ENCODE results near the gene FH. TPM values are rescaled to one million over a fixed set of nuclear protein-coding genes. Genes with fewer than 3 reads are reported as not detected.

The FH gene
- total RNA-seq, 1 donor from 2014 or later: 33.7 TPM

DNA sequence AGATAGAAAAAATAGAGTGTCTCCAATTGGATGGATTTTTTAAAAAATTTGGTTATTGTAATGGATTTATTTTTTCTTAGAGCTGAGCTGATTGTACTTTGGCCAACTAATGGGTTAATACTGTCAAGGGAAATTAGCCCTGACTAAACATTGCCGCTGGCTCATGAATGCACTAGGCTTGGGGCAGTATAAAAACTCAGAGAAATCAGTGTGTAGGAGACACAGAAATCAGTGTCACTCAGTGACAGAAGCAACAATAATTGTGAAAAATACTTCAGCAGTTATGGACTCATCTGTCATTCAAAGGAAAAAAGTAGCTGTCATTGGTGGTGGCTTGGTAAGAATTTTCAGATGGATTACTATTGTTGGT, 12.6 kb upstream of the FH start, which contains the start of gene KMO:
Gene KMO, plus strand, starts transcription at position 217 of the 370 bp plus-strand sequence. Its CDS starts 67 bp downstream, at position 284.
- H3K4me3 ChIP-seq (ENCODE audit: low read depth, low read length): peak within 1 kb of the TSS; percentile 35
- DNase-seq (ENCODE audit: low read depth): peak; percentile 24
- H3K36me3 ChIP-seq (ENCODE audit: control insufficient read depth, insufficient read depth, low read length): no peaks in the 10 kb centered on the region
- FAIRE-seq: no peak
- H3K27me3 ChIP-seq (ENCODE audit: control insufficient read depth, insufficient read depth, low read length): no peaks in the 10 kb centered on the region
- TF ChIP-seq, protein P1, sequence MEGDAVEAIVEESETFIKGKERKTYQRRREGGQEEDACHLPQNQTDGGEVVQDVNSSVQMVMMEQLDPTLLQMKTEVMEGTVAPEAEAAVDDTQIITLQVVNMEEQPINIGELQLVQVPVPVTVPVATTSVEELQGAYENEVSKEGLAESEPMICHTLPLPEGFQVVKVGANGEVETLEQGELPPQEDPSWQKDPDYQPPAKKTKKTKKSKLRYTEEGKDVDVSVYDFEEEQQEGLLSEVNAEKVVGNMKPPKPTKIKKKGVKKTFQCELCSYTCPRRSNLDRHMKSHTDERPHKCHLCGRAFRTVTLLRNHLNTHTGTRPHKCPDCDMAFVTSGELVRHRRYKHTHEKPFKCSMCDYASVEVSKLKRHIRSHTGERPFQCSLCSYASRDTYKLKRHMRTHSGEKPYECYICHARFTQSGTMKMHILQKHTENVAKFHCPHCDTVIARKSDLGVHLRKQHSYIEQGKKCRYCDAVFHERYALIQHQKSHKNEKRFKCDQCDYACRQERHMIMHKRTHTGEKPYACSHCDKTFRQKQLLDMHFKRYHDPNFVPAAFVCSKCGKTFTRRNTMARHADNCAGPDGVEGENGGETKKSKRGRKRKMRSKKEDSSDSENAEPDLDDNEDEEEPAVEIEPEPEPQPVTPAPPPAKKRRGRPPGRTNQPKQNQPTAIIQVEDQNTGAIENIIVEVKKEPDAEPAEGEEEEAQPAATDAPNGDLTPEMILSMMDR (IDR thresholded peaks at IDR 0.05; ENCODE audit: insufficient read depth, low read length, severe bottlenecking): no peak

DNA sequence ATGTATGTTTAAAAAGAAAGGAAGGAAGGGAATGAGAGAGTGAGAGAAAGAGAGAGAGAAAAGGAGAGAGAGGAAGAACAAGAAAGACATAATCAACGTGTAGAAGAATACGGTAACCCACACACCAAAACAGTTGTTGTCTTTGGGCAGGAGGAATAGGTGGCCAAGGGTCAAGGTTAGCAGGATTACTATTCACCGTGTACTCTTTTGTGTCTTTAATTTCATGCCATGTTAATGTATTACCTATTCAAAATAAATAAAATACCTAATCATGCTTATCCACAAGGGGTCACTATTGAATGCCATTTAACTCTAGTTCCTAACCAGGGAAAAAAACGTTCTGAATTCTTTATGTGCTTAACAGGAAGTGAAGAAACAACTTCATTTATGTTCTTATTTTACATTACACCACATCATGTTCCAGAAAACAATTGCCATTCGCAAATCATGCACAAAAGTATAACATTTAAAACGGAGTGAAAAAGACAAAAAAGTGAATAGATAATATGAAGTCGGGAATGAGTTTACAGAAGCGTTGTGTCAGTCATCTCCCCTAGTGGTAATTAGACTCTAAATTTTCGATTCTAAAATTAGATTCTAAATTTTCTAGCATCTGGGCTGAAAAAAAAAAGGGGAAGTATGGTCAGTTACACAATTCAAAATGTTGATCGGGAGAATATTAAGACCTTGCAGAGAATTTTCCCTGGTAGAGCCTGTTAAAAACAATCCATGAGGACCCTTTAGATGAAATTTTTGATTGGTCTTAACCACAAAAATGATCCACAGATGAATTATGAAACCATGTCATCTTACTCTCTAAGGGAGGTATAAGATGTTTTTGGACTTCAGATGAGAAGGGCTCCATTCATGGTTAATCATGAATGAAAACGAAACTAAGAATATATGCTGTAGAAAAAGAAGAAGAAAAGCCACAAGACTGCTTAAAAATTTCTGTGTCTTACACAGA, 11.9 kb upstream of the FH start:
- TF ChIP-seq, protein P1 (IDR thresholded peaks at IDR 0.05; ENCODE audit: insufficient read depth, low read length, severe bottlenecking): peak; percentile 13
- DNase-seq (ENCODE audit: low read depth): peak; percentile 79
- no peaks in the 10 kb centered on the region for H3K27me3 ChIP-seq (ENCODE audit: control insufficient read depth, insufficient read depth, low read length)
- H3K36me3 ChIP-seq (ENCODE audit: control insufficient read depth, insufficient read depth, low read length): no peaks in the 10 kb centered on the region
- peak overlapping the region; percentile 35 for H3K4me3 ChIP-seq (ENCODE audit: low read depth, low read length)
- FAIRE-seq: no peak

DNA sequence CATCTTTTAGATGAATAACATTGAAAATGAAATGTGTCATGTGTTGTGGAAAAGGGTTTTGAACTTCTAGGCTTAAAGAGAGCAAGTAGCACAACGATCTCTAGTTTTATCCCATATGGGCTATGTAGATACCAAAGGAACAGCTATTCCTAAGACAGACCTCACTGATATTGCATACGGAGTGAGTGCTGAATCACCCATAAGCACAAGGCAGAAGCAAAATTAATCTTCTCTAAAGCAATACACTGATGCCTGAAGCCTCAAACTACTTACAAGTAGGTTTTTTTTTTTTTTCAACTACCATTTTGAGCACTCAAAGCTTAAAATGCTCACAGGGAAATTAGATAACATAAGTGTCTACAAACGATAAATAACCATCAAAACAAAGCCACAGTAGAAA, 7.6 kb upstream of the FH start:
- no peaks in the 10 kb centered on the region for H3K27me3 ChIP-seq (ENCODE audit: control insufficient read depth, insufficient read depth, low read length)
- FAIRE-seq (no peak), DNase-seq (ENCODE audit: low read depth) (no peak)
- H3K4me3 ChIP-seq (ENCODE audit: low read depth, low read length): no peak overlapping the region
- no peaks in the 10 kb centered on the region for H3K36me3 ChIP-seq (ENCODE audit: control insufficient read depth, insufficient read depth, low read length)
- TF ChIP-seq, protein P1 (IDR thresholded peaks at IDR 0.05; ENCODE audit: insufficient read depth, low read length, severe bottlenecking): no peak

DNA sequence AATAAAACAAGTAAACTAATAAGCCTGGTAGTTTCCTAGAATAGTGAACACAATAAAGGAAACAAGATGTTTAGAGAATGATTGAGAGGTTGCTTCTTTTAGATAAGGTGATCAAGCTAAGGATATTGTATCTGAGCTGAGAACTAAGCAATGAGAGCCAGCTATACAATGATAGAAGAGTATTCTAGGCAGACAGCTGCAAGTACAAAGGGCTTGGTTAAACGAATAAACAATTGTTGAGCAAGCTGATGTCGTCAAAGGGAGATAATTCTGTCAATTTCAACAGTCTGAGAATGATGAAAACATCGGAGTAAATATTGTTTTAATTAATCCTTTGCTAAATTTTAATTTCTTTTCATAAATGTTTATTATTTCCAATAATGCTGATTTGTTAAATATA, 5.5 kb upstream of the FH start:
- TF ChIP-seq, protein P1 (IDR thresholded peaks at IDR 0.05; ENCODE audit: insufficient read depth, low read length, severe bottlenecking): no peak
- Histone ChIP-seq H3K36me3 (ENCODE audit: control insufficient read depth, insufficient read depth, low read length) (no peaks in the 10 kb centered on the region), H3K4me3 (ENCODE audit: low read depth, low read length) (no peak overlapping the region), H3K27me3 (ENCODE audit: control insufficient read depth, insufficient read depth, low read length) (no peaks in the 10 kb centered on the region)
- DNase-seq (ENCODE audit: low read depth): no peak
- no peak for FAIRE-seq

DNA sequence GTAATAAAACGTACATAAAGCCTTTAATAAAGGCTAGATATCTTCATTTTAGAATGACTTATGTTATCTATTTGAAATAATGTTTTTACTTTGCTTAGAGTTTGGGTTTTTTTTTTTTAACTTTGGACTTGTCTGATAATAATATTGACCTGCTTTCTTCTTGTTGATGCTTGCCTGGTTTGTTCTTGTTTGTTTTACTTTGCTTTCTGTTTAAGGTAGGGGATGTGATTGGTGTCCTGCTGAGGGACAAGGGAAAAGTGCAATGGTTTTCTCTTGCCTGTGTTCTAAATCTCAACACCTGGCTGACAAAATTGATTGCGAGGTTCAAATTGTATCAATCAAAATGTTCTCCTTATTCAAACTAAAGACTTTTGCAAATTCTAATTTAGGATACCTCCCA, 2.2 kb upstream of the FH start:
- Histone ChIP-seq H3K4me3 (ENCODE audit: low read depth, low read length) (no peak overlapping the region), H3K36me3 (ENCODE audit: control insufficient read depth, insufficient read depth, low read length) (no peaks in the 10 kb centered on the region), H3K27me3 (ENCODE audit: control insufficient read depth, insufficient read depth, low read length) (no peaks in the 10 kb centered on the region)
- FAIRE-seq: no peak
- DNase-seq (ENCODE audit: low read depth): no peak
- TF ChIP-seq, protein P1 (IDR thresholded peaks at IDR 0.05; ENCODE audit: insufficient read depth, low read length, severe bottlenecking): no peak

All from bronchial epithelial cell (primary cell).